Esophagus muscularis mucosa (tissue), 4 donors: ENCODE data around the gene BFSP2. TPM values are rescaled to one million over a fixed set of nuclear protein-coding genes. Genes with fewer than 3 reads are reported as not detected.
"Not testable (repeated sequence)": the region's sequence is repeated elsewhere in the genome, so short reads cannot be mapped to it uniquely, and the experiment has no call there.

Experiments used
- DNase-seq: peaks from one replicate; pipeline ENCODE4 v3.0.0-alpha.2; 2017; ENCODE audit errors: extremely low spot score
- H3K27ac ChIP-seq, 4 donors: fragments of 200-600 bp; sonication (generic); replicated peaks in 1 of 4; 1 replicate in 3 of 4; 2 replicates in 1 of 4; pipeline ENCODE4 v1.5.1; 2016 to 2019; ENCODE audit warnings: mild to moderate bottlenecking in 1 of 4
- H3K27me3 ChIP-seq, 4 donors: fragments of 200-600 bp; sonication (generic); one replicate each; pipeline versions ENCODE4 v1.5.1 to v1.6.0; 2016 to 2019
- H3K36me3 ChIP-seq, 4 donors: fragments of 200-600 bp; sonication (generic); one replicate each; pipeline ENCODE4 v1.5.1; 2016 to 2019
- H3K4me1 ChIP-seq, 4 donors: fragments of 200-600 bp; sonication (generic); one replicate each; pipeline ENCODE4 v1.5.1; 2016 to 2019
- H3K4me3 ChIP-seq, 4 donors: fragments of 200-600 bp; sonication (generic); 1 replicate in 2 of 4; 2 replicates in 2 of 4; pipeline ENCODE4 v1.5.1; 2016 to 2019; ENCODE audit warnings: mild to moderate bottlenecking in 4 of 4, moderate library complexity in 1 of 4
- H3K9me3 ChIP-seq, 4 donors: fragments of 200-600 bp; sonication (generic); 1 replicate in 3 of 4; 2 replicates in 1 of 4; pipeline ENCODE4 v1.5.1; 2016 to 2019
- CTCF ChIP-seq, 3 experiments: fragments of 200-600 bp in 2 of 3; fragments of 450-650 bp in 1 of 3; sonication (generic) in 2 of 3; IDR thresholded peaks; one replicate each; pipeline ENCODE4 v1.5.1; 2017 to 2019; ENCODE audit warnings: antibody characterized with exemption in 3 of 3, mild to moderate bottlenecking in 2 of 3, moderate library complexity in 1 of 3
- EP300 ChIP-seq: sonication (generic); formaldehyde crosslinking; IDR thresholded peaks from one replicate; pipeline ENCODE4 v1.6.1; 2017; ENCODE audit warnings: antibody characterized with exemption
- POLR2A ChIP-seq: fragments of 450-650 bp; IDR thresholded peaks from one replicate; pipeline ENCODE4 v1.6.1; 2017; ENCODE audit warnings: antibody characterized with exemption, moderate library complexity, mild to moderate bottlenecking, low read depth
- POLR2AphosphoS5 ChIP-seq, 2 donors: sonication (generic); formaldehyde crosslinking; IDR thresholded peaks; one replicate each; pipeline ENCODE4 v1.6.1; 2017; ENCODE audit warnings: antibody characterized with exemption in 2 of 2
- WGBS: methylation state at CpG from one replicate; pipeline ENCODE4 v1.1.5; 2018; 5-methylcytosine and 5-hydroxymethylcytosine counted together
- intact Hi-C: fragments of 100-400 bp; cut with DNase I; formaldehyde crosslinking; loops from one replicate; pipeline ENCODE4 v1.15.1; 2023
- total RNA-seq, 4 donors: library from RNA; depleted of rRNA; stranded (reverse); fragments of >200 nt; gene quantifications; one replicate each; pipeline versions ENCODE4 v1.1.0 to v1.2.1, GENCODE V29; 2016

BFSP2 gene
- total RNA-seq, 4 donors from 2014 or later = not detected

- TF ChIP-seq CTCF (IDR thresholded peaks at IDR 0.05) (no peak), POLR2AphosphoS5 (IDR thresholded peaks at IDR 0.05) (no peak), EP300 (no peak), POLR2A (no peak)
- Histone ChIP-seq H3K4me1 (peaks cover 0 to 9% (median 0%) of the 10 kb centered on the region in 4 donors), H3K4me3 (no peak overlapping the region), H3K27me3 (no peaks in the 10 kb centered on the region), H3K27ac (no peak overlapping the region), H3K9me3 (no peaks in the 10 kb centered on the region), H3K36me3 (no peaks in the 10 kb centered on the region)
- intact Hi-C loops = no loop called here
- no peak for DNase-seq
- 64% methylated on average over 5 of the region's 5 CpGs for WGBS
Measured at GRCh38 chr3:133521946-133522345, 122.1 kb downstream of the BFSP2 start.

- 77% methylated on average over 3 of the region's 3 CpGs for WGBS
- H3K9me3 ChIP-seq, H3K27ac ChIP-seq, H3K27me3 ChIP-seq, H3K36me3 ChIP-seq, DNase-seq, H3K4me1 ChIP-seq, H3K4me3 ChIP-seq, intact Hi-C loops: not testable (repeated sequence)
Measured at GRCh38 chr3:133523758-133524157, 123.9 kb downstream of the BFSP2 start.

Other genes starting within 250 kb of the BFSP2 start
- 100 to 1,000 TPM; 136 to 249 (median 195) TPM for gene CDV3, start 173.6 kb downstream of the BFSP2 start, total RNA-seq